ENCODE measurements around the gene NEMF. TPM values are rescaled to one million over a fixed set of nuclear protein-coding genes. Genes with fewer than 3 reads are reported as not detected.
"Not testable (repeated sequence)": the region's sequence is repeated elsewhere in the genome, so short reads cannot be mapped to it uniquely, and the experiment has no call there.

NEMF gene
- total RNA-seq, 2 donors from 2014 or later, result 75.1 to 82.6 TPM

DNA sequence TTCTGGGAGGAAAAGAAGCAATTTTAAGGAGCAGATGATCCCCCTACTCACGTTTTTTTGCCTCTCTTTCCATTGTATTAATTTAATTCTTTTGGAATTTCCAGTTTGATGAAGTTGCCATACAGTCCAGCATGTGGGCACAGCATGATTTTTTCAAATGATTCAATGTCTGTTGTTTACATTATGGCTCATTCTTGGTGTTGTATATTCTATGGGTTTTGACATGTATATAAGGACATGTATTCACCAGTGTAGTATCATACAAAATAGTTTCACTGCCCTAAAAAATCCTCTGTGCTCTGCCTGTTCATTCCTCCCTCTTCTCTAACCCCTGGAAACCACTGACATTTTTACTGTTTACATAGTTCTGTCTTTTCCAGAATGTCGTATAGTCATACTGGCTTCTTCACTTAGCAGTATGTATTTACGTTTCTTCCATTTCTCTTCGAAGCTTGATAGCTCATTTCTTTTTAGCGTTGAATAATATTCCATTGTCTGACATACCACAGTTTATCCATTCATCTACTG, 98.0 kb downstream of the NEMF start:
- Mint-ChIP-seq H3K4me1 (no peaks in the 10 kb centered on the region), H3K27me3 (ENCODE audit: insufficient read depth) (peaks cover 3% of the 10 kb centered on the region), H3K4me3 (no peak overlapping the region), H3K27ac (no peak overlapping the region), H3K9me3 (no peaks in the 10 kb centered on the region), H3K36me3 (ENCODE audit: low read depth) (no peaks in the 10 kb centered on the region)
- Histone ChIP-seq H3K9me3 (ENCODE audit: control insufficient read depth, low read length) (no peaks in the 10 kb centered on the region), H3K36me3 (ENCODE audit: control insufficient read depth, insufficient read depth, low read length) (no peaks in the 10 kb centered on the region), H3K9ac (ENCODE audit: extremely low read depth, low read length, poor library complexity, severe bottlenecking) (no peak overlapping the region), H3K27ac (ENCODE audit: low read depth, low read length) (no peak overlapping the region), H3K4me1 (ENCODE audit: control insufficient read depth, insufficient read depth, low read length) (no peaks in the 10 kb centered on the region), H3K4me3 (ENCODE audit: low read length) (no peak overlapping the region), H3K27me3 (ENCODE audit: control insufficient read depth, insufficient read depth, low read length, poor library complexity, severe bottlenecking) (no peaks in the 10 kb centered on the region)
- DNase-seq, result no peak
- WGBS, 2 experiments (ENCODE audit: insufficient coverage in 1 of 2, insufficient read length in 1 of 2), result 70 to 76% methylated on average over 3 to 5 of the region's 5 CpGs
- TF ChIP-seq, protein P1, sequence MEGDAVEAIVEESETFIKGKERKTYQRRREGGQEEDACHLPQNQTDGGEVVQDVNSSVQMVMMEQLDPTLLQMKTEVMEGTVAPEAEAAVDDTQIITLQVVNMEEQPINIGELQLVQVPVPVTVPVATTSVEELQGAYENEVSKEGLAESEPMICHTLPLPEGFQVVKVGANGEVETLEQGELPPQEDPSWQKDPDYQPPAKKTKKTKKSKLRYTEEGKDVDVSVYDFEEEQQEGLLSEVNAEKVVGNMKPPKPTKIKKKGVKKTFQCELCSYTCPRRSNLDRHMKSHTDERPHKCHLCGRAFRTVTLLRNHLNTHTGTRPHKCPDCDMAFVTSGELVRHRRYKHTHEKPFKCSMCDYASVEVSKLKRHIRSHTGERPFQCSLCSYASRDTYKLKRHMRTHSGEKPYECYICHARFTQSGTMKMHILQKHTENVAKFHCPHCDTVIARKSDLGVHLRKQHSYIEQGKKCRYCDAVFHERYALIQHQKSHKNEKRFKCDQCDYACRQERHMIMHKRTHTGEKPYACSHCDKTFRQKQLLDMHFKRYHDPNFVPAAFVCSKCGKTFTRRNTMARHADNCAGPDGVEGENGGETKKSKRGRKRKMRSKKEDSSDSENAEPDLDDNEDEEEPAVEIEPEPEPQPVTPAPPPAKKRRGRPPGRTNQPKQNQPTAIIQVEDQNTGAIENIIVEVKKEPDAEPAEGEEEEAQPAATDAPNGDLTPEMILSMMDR (conservative IDR thresholded peaks at IDR 0.05), result no peak

DNA sequence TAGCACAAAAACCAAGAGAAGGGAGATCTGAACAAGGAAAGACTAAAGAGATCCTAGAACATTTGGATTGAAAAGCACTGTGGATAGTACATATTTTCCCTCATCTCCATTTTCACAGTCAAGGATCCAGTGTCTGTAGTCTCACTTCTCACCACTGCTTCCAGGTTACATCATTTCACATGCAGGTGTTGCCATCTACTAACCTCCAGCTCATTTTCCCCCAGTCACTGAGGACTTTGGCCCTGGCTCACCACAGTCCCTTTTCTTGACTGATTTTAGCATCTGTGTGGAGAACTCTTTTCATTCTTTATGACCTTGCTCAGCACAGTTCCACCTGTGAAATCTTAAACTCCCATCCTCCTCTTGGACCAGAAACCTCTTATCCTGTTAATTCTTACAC, 106.1 kb downstream of the NEMF start:
- H3K4me3 ChIP-seq (ENCODE audit: low read length); H3K27ac Mint-ChIP-seq; H3K27ac ChIP-seq (ENCODE audit: low read depth, low read length); DNase-seq; H3K4me1 Mint-ChIP-seq; H3K9me3 ChIP-seq (ENCODE audit: control insufficient read depth, low read length); H3K9me3 Mint-ChIP-seq; H3K4me1 ChIP-seq (ENCODE audit: control insufficient read depth, insufficient read depth, low read length); H3K9ac ChIP-seq (ENCODE audit: extremely low read depth, low read length, poor library complexity, severe bottlenecking); H3K36me3 Mint-ChIP-seq (ENCODE audit: low read depth); H3K36me3 ChIP-seq (ENCODE audit: control insufficient read depth, insufficient read depth, low read length); H3K4me3 Mint-ChIP-seq: not testable (repeated sequence)
- H3K27me3 Mint-ChIP-seq (ENCODE audit: insufficient read depth), result peaks cover 23% of the 10 kb centered on the region
- H3K27me3 ChIP-seq (ENCODE audit: control insufficient read depth, insufficient read depth, low read length, poor library complexity, severe bottlenecking), result peaks cover 17% of the 10 kb centered on the region

DNA sequence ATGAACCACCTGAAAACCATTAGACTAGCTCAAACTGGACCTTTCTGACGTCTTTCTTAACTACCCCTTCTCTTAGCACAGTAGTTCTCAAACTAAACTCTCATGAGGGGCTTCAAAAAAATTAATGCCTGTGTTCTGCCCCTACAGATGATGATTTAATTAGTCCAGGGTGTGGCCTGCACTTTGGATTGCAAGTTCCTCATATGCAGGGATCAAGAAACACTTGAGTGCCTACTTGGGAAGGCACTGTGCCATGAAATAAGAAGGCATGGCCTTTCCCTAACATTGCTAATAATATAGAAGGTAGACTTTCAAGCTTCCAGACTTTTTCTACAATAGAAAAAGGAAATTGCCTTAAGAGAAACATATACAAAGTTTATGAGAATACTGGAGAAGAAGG, 107.4 kb downstream of the NEMF start:
- no peak overlapping the region for H3K4me3 ChIP-seq (ENCODE audit: low read length)
- Mint-ChIP-seq H3K4me3 (no peak overlapping the region), H3K27ac (no peak overlapping the region), H3K9me3 (no peaks in the 10 kb centered on the region), H3K36me3 (ENCODE audit: low read depth) (no peaks in the 10 kb centered on the region), H3K4me1 (no peaks in the 10 kb centered on the region), H3K27me3 (ENCODE audit: insufficient read depth) (peaks cover 23% of the 10 kb centered on the region)
- no peak for DNase-seq
- H3K4me1 ChIP-seq (ENCODE audit: control insufficient read depth, insufficient read depth, low read length), result no peaks in the 10 kb centered on the region
- TF ChIP-seq, protein P1 (conservative IDR thresholded peaks at IDR 0.05), result no peak
- H3K36me3 ChIP-seq (ENCODE audit: control insufficient read depth, insufficient read depth, low read length), result no peaks in the 10 kb centered on the region
- H3K9me3 ChIP-seq (ENCODE audit: control insufficient read depth, low read length), result no peaks in the 10 kb centered on the region
- no peak overlapping the region for H3K9ac ChIP-seq (ENCODE audit: extremely low read depth, low read length, poor library complexity, severe bottlenecking)
- 38 to 100% methylated on average over 1 of the region's 1 CpG for WGBS, 2 experiments (ENCODE audit: insufficient coverage in 1 of 2, insufficient read length in 1 of 2)
- no peak overlapping the region for H3K27ac ChIP-seq (ENCODE audit: low read depth, low read length)
- H3K27me3 ChIP-seq (ENCODE audit: control insufficient read depth, insufficient read depth, low read length, poor library complexity, severe bottlenecking), result peaks cover 17% of the 10 kb centered on the region

DNA sequence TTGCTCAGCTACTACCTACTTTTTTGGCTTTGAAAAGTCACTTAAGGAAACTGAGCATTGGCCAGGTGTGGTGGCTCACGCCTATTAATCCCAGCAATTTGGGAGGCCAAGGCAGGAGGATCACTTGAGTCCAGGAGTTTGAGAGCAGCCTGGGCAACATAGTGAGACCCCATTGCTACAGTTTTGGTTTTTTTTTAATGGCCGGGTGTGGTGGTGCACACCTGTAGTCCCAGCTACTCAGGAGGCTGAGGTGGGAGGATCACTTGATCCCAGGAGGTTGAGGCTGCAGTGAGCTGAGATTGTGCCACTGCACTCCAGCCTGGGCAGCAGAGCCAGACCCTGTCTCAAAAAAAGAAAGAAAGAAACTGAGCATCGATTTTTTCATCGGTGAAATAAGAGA, 116.9 kb downstream of the NEMF start:
- H3K4me1 Mint-ChIP-seq; H3K36me3 Mint-ChIP-seq (ENCODE audit: low read depth); H3K4me3 ChIP-seq (ENCODE audit: low read length); H3K9me3 ChIP-seq (ENCODE audit: control insufficient read depth, low read length); H3K4me3 Mint-ChIP-seq; H3K36me3 ChIP-seq (ENCODE audit: control insufficient read depth, insufficient read depth, low read length); H3K27me3 Mint-ChIP-seq (ENCODE audit: insufficient read depth); H3K9ac ChIP-seq (ENCODE audit: extremely low read depth, low read length, poor library complexity, severe bottlenecking); DNase-seq; H3K27ac ChIP-seq (ENCODE audit: low read depth, low read length); H3K4me1 ChIP-seq (ENCODE audit: control insufficient read depth, insufficient read depth, low read length); H3K9me3 Mint-ChIP-seq; H3K27me3 ChIP-seq (ENCODE audit: control insufficient read depth, insufficient read depth, low read length, poor library complexity, severe bottlenecking); H3K27ac Mint-ChIP-seq: not testable (repeated sequence)
- 79 to 83% methylated on average over 4 of the region's 4 CpGs for WGBS, 2 experiments (ENCODE audit: insufficient coverage in 1 of 2, insufficient read length in 1 of 2)

Measured in endodermal cell (in vitro differentiated cells).